GM13976 (cell line): ENCODE measurements around the gene NRSN1.

Experiments used
- DNase-seq: peaks from one replicate; pipeline ENCODE4 v3.0.0; 2012; ENCODE audit warnings: low spot score
- CTCF ChIP-seq: IDR thresholded peaks from 2 replicates; pipeline ENCODE4 v1.5.1; 2012; ENCODE audit warnings: borderline replicate concordance, mild to moderate bottlenecking; ENCODE audit not compliant: insufficient read depth; ENCODE audit errors: extremely low read depth, missing control alignments, control extremely low read depth
- in situ Hi-C: fragments of 300-500 bp; cut with MboI; formaldehyde crosslinking; loops from one replicate; pipeline ENCODE4 v1.12.0; 2022; ENCODE audit warnings: low sequenced_read_pairs, mixed read lengths, inconsistent platforms; ENCODE audit not compliant: unreplicated experiment

NRSN1 gene

GRCh38 chr6:24145690-24146131 is 19.7 kb downstream of the NRSN1 start:
- no peak for DNase-seq
- TF ChIP-seq CTCF = no peak
- in situ Hi-C loops = no loop called here

GRCh38 chr6:24146871-24147270 is 20.9 kb downstream of the NRSN1 start:
- no peak for TF ChIP-seq CTCF
- in situ Hi-C loops = no loop called here
- no peak for DNase-seq

- DNase-seq = no peak
- no peak for TF ChIP-seq CTCF
- in situ Hi-C loops = no loop called here
Measured at GRCh38 chr6:24147511-24148153, 21.6 kb downstream of the NRSN1 start.

GRCh38 chr6:24148154-24148570 is 22.1 kb downstream of the NRSN1 start:
- DNase-seq = no peak
- in situ Hi-C loops = no loop called here
- no peak for TF ChIP-seq CTCF

GRCh38 chr6:24148684-24149083 is 22.7 kb downstream of the NRSN1 start:
- TF ChIP-seq CTCF = no peak
- DNase-seq = no peak
- in situ Hi-C loops = no loop called here

- in situ Hi-C loops = no loop called here
- no peak for DNase-seq
Measured at GRCh38 chr6:24149296-24149695, 23.3 kb downstream of the NRSN1 start.

More at GRCh38 chr6:24149296-24149695, 23.3 kb downstream of the NRSN1 start:
- no peak for TF ChIP-seq CTCF
